NB4 (cell line): ENCODE data around the gene HCK.

Experiments
- POLR2A ChIP-seq: IDR thresholded peaks from 2 replicates; pipeline ENCODE4 v1.6.1; 2011; ENCODE audit warnings: mild to moderate bottlenecking; ENCODE audit not compliant: insufficient read length; ENCODE audit errors: extremely low read depth
- TF ChIP-seq, protein P1 (sequence below): IDR thresholded peaks from one replicate; pipeline ENCODE4 v1.5.1; 2012; ENCODE audit warnings: low read depth, low read length

- TF ChIP-seq POLR2A: no peak
- TF ChIP-seq, protein P1, sequence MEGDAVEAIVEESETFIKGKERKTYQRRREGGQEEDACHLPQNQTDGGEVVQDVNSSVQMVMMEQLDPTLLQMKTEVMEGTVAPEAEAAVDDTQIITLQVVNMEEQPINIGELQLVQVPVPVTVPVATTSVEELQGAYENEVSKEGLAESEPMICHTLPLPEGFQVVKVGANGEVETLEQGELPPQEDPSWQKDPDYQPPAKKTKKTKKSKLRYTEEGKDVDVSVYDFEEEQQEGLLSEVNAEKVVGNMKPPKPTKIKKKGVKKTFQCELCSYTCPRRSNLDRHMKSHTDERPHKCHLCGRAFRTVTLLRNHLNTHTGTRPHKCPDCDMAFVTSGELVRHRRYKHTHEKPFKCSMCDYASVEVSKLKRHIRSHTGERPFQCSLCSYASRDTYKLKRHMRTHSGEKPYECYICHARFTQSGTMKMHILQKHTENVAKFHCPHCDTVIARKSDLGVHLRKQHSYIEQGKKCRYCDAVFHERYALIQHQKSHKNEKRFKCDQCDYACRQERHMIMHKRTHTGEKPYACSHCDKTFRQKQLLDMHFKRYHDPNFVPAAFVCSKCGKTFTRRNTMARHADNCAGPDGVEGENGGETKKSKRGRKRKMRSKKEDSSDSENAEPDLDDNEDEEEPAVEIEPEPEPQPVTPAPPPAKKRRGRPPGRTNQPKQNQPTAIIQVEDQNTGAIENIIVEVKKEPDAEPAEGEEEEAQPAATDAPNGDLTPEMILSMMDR: no peak
Observed at GRCh38 chr20:32087070-32087469, 35.0 kb downstream of the HCK start.
